MM.1S (cell line): ENCODE measurements around the gene FAM240A.

Experiments
- EZH2phosphoT487 ChIP-seq: fragments of 300-600 bp; sonication (generic); IDR thresholded peaks from 2 replicates; pipeline ENCODE4 v1.6.1; 2018; ENCODE audit warnings: antibody characterized with exemption, low read length
- TF ChIP-seq, protein P1 (sequence below): fragments of 300-600 bp; sonication (generic); IDR thresholded peaks from 2 replicates; pipeline ENCODE4 v1.5.1; 2016; ENCODE audit warnings: antibody characterized with exemption, low read length, mixed read lengths

DNA sequence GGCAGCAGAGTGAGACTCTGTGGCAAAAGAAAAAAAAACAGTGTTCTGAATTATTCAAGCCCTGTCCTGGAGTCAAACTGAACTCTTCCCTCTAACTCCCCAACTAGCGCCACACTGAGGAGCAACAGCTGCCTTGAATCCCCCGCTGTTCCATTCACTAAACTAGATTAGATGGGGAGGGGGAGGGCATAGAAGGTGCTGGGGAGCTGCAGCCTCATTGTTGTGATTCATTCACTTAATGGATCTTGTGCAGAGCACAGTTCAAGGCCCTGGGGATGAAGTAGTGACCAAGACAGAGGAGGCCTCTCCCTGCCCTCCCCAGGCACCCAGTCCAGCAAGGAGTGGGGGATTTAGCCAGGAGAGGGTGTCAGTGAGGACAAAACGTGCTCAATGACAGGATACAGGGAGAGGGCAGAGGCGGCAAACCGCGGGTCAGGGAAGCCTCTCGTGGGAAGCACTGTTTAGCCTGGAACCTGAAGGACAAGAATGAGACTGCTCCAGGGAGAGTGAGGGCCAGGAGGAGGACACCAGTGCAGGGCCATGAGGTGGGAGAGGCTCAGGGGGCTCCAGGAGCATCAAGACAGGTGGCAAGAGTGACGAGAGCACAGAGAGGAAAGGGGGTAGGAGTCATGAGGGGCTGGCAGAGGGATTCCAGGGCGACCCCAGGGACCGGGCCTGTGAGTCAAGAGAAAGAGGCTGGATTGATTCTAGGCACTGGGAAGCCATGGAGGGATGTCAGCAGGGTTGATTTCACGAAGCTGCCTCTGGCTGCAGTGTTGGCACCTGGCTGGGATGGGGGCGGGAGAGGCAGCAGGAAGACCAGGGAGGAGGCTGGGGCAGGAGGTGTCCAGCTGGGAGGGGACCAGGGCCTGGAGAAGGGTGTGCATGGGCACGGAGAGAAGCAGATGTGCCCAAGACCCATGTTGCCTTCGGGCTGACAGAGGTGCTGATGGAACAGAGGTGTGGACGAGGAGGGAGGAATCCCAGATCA lies 49.7 kb downstream of the FAM240A start:
- TF ChIP-seq, protein P1, sequence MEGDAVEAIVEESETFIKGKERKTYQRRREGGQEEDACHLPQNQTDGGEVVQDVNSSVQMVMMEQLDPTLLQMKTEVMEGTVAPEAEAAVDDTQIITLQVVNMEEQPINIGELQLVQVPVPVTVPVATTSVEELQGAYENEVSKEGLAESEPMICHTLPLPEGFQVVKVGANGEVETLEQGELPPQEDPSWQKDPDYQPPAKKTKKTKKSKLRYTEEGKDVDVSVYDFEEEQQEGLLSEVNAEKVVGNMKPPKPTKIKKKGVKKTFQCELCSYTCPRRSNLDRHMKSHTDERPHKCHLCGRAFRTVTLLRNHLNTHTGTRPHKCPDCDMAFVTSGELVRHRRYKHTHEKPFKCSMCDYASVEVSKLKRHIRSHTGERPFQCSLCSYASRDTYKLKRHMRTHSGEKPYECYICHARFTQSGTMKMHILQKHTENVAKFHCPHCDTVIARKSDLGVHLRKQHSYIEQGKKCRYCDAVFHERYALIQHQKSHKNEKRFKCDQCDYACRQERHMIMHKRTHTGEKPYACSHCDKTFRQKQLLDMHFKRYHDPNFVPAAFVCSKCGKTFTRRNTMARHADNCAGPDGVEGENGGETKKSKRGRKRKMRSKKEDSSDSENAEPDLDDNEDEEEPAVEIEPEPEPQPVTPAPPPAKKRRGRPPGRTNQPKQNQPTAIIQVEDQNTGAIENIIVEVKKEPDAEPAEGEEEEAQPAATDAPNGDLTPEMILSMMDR: no peak
- no peak for TF ChIP-seq EZH2phosphoT487
